ENCODE measurements around the gene COX7B. TPM values are rescaled to one million over a fixed set of nuclear protein-coding genes. Genes with fewer than 3 reads are reported as not detected.
A peak's percentile ranks its signal among the peaks of the same experiment; 100 is the strongest.

The COX7B gene
- total and polyA plus RNA-seq, 10 of the 15 experiments (the other 5 are each of a cell fraction or from before 2014, with no cell fraction given) = 331 to 2,070 (median 987) TPM

DNA sequence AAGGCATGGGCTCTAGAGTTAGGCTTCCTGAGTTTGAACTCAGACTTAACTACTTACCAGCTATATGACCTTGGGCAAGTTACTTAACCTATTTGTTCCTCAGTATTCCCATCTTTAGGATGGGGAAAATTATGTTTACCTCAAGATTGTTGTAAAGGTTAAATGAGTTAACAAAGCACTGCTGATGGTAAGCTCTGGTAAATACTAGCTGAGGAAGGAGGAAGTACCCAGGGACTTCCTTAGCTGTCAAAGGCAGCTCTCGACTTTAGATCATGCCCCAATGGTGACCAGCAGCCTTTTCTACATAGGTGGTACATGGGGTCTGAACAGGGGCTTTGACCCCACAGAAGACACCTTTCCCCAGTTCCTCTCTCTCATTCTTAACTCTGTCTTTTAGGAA, 31.3 kb downstream of the COX7B start:
- WGBS (ENCODE audit: insufficient coverage, insufficient replicate concordance, low lambda C conversion rate, missing lambda C conversion rate) = 6% methylated on average over 1 of the region's 1 CpG
- CTCF ChIA-PET = interaction anchor here (0.8 to 1.2 kb wide), 2 partner anchors 10 to 186 kb away, joined by 3 read pairs; no protein-coding TSS in a partner anchor
- intact Hi-C loops (cut with micrococcal nuclease; ENCODE audit: unreplicated experiment) = no loop called here
- TF ChIP-seq, protein P1, sequence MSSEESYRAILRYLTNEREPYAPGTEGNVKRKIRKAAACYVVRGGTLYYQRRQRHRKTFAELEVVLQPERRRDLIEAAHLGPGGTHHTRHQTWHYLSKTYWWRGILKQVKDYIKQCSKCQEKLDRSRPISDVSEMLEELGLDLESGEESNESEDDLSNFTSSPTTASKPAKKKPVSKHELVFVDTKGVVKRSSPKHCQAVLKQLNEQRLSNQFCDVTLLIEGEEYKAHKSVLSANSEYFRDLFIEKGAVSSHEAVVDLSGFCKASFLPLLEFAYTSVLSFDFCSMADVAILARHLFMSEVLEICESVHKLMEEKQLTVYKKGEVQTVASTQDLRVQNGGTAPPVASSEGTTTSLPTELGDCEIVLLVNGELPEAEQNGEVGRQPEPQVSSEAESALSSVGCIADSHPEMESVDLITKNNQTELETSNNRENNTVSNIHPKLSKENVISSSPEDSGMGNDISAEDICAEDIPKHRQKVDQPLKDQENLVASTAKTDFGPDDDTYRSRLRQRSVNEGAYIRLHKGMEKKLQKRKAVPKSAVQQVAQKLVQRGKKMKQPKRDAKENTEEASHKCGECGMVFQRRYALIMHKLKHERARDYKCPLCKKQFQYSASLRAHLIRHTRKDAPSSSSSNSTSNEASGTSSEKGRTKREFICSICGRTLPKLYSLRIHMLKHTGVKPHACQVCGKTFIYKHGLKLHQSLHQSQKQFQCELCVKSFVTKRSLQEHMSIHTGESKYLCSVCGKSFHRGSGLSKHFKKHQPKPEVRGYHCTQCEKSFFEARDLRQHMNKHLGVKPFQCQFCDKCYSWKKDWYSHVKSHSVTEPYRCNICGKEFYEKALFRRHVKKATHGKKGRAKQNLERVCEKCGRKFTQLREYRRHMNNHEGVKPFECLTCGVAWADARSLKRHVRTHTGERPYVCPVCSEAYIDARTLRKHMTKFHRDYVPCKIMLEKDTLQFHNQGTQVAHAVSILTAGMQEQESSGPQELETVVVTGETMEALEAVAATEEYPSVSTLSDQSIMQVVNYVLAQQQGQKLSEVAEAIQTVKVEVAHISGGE (CRISPR knock-in tag; IDR thresholded peaks at IDR 0.05) = no peak
- TF ChIP-seq GATAD2B (conservative IDR thresholded peaks at IDR 0.05; ENCODE audit: low read depth) (no peak), USF1 (IDR thresholded peaks at IDR 0.05; ENCODE audit: borderline replicate concordance, extremely low read length, insufficient read depth, low read depth, low read length) (no peak), PKNOX1 (IDR thresholded peaks at IDR 0.05) (no peak), CHD2 (IDR thresholded peaks at IDR 0.05; ENCODE audit: borderline replicate concordance, low read depth, low read length) (no peak)
- TF ChIP-seq, protein P2, sequence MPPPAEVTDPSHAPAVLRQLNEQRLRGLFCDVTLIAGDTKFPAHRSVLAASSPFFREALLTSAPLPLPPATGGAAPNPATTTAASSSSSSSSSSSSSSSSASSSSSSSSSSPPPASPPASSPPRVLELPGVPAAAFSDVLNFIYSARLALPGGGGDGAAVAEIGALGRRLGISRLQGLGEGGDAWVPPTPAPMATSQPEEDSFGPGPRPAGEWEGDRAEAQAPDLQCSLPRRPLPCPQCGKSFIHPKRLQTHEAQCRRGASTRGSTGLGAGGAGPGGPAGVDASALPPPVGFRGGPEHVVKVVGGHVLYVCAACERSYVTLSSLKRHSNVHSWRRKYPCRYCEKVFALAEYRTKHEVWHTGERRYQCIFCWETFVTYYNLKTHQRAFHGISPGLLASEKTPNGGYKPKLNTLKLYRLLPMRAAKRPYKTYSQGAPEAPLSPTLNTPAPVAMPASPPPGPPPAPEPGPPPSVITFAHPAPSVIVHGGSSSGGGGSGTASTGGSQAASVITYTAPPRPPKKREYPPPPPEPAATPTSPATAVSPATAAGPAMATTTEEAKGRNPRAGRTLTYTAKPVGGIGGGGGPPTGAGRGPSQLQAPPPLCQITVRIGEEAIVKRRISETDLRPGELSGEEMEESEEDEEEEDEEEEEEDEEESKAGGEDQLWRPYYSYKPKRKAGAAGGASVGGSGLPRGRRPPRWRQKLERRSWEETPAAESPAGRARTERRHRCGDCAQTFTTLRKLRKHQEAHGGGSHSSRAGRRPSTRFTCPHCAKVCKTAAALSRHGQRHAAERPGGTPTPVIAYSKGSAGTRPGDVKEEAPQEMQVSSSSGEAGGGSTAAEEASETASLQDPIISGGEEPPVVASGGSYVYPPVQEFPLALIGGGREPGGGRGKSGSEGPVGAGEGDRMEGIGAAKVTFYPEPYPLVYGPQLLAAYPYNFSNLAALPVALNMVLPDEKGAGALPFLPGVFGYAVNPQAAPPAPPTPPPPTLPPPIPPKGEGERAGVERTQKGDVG (CRISPR knock-in tag; IDR thresholded peaks at IDR 0.05) = no peak
- TF ChIP-seq, protein P3, sequence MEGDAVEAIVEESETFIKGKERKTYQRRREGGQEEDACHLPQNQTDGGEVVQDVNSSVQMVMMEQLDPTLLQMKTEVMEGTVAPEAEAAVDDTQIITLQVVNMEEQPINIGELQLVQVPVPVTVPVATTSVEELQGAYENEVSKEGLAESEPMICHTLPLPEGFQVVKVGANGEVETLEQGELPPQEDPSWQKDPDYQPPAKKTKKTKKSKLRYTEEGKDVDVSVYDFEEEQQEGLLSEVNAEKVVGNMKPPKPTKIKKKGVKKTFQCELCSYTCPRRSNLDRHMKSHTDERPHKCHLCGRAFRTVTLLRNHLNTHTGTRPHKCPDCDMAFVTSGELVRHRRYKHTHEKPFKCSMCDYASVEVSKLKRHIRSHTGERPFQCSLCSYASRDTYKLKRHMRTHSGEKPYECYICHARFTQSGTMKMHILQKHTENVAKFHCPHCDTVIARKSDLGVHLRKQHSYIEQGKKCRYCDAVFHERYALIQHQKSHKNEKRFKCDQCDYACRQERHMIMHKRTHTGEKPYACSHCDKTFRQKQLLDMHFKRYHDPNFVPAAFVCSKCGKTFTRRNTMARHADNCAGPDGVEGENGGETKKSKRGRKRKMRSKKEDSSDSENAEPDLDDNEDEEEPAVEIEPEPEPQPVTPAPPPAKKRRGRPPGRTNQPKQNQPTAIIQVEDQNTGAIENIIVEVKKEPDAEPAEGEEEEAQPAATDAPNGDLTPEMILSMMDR (IDR thresholded peaks at IDR 0.05 in 2 of 3, conservative IDR thresholded peaks at IDR 0.05 in 1 of 3; ENCODE audit: control insufficient read depth in 2 of 3, extremely low read depth in 1 of 3, insufficient read depth in 1 of 3, low read depth in 3 of 3, low read length in 3 of 3) = no peak
- TF ChIP-seq, protein P4, sequence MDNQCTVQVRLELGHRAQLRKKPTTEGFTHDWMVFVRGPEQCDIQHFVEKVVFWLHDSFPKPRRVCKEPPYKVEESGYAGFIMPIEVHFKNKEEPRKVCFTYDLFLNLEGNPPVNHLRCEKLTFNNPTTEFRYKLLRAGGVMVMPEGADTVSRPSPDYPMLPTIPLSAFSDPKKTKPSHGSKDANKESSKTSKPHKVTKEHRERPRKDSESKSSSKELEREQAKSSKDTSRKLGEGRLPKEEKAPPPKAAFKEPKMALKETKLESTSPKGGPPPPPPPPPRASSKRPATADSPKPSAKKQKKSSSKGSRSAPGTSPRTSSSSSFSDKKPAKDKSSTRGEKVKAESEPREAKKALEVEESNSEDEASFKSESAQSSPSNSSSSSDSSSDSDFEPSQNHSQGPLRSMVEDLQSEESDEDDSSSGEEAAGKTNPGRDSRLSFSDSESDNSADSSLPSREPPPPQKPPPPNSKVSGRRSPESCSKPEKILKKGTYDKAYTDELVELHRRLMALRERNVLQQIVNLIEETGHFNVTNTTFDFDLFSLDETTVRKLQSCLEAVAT (IDR thresholded peaks at IDR 0.05) = no peak

More for the DNA sequence above, 31.3 kb downstream of the COX7B start:
- Histone ChIP-seq H3K4me3 (no peak overlapping the region), H3K4me1 (ENCODE audit: control insufficient read depth, insufficient read depth, low read length) (no peaks in the 10 kb centered on the region), H3K27ac (ENCODE audit: control insufficient read depth, insufficient read depth) (no peak overlapping the region), H3K9me3 (replicated peaks; ENCODE audit: control insufficient read depth, insufficient read depth, low read length) (no peaks in the 10 kb centered on the region), H4K20me1 (ENCODE audit: control insufficient read depth, insufficient read depth) (no peaks in the 10 kb centered on the region), H3K4me2 (ENCODE audit: control insufficient read depth, insufficient read depth) (no peak overlapping the region), H3K27me3 (replicated peaks in 1 of 2; ENCODE audit: control insufficient read depth in 2 of 2, insufficient read depth in 2 of 2, low read length in 1 of 2) (no peaks in the 10 kb centered on the region), H3K36me3 (ENCODE audit: control insufficient read depth in 2 of 2, insufficient read depth in 2 of 2, low read length in 1 of 2) (no peaks in the 10 kb centered on the region), H3K79me2 (ENCODE audit: control insufficient read depth, insufficient read depth, low read length) (no peaks in the 10 kb centered on the region), H3K9ac (ENCODE audit: control insufficient read depth, insufficient read depth, low read length) (no peak overlapping the region), H2AFZ (ENCODE audit: control insufficient read depth, low read depth, low read length) (no peak overlapping the region)
- FAIRE-seq = no peak
- RAD21 ChIA-PET (ENCODE audit: unreplicated experiment) = interaction anchor here (0.6 to 1.5 kb wide), 2 partner anchors 20 to 26 kb away, joined by 3 to 7 read pairs; partner anchors contain the start of gene ATP7A
- POLR2A ChIA-PET = no interaction called here
- SMC1A ChIA-PET (ENCODE audit: uncharacterized antibody, unreplicated experiment) = interaction anchor here (1.3 to 1.8 kb wide), 2 partner anchors 19 to 35 kb away, joined by 3 to 8 read pairs; partner anchors contain the start of gene MAGT1
- DNase-seq (ENCODE audit: low read depth, low spot score) = no peak
- ATAC-seq = 0 out of 3 replicates have a peak, but pooled peaks have one; percentile 31
- in situ Hi-C loops (cut with MboI) = no loop called here
- BruUV-seq (replicated peaks) = no TSS peak

Data from GM12878 (cell line).